MCF 10A (cell line): ENCODE measurements around the gene RASD1. TPM values are rescaled to one million over a fixed set of nuclear protein-coding genes. Genes with fewer than 3 reads are reported as not detected.
"Not testable (repeated sequence)": the region's sequence is repeated elsewhere in the genome, so short reads cannot be mapped to it uniquely, and the experiment has no call there.

Experiments used
- BruUV-seq: library from RNA; stranded (reverse); fragments of 400-500 nt; replicated peaks from 2 replicates; lab custom pipeline; 2021; lab: Mats Ljungman, UMichigan
- CTCF ChIA-PET: fragments of 300-600 bp; sonication (Branson Sonifier 250); formaldehyde crosslinking; extraction: SDS; loops from one replicate; lab custom pipeline; 2021; ENCODE audit warnings: antibody characterized with exemption, inconsistent platforms; lab: Yijun Ruan, JAX
- POLR2A ChIA-PET: fragments of 300-600, 350-650 bp; sonication (Branson Sonifier 250); formaldehyde crosslinking; extraction: SDS; loops from one replicate; lab custom pipeline; 2020; ENCODE audit warnings: antibody characterized with exemption, inconsistent platforms; lab: Yijun Ruan, JAX
- DNase-seq: peaks from one replicate; pipeline ENCODE4 v3.0.0-alpha.2; 2018; ENCODE audit not compliant: unreplicated experiment
- H3K27ac Mint-ChIP-seq: one replicate; pipeline ENCODE4 v1.8.0; 2022; ENCODE audit warnings: mild to moderate bottlenecking, low read depth, mixed read lengths; ENCODE audit not compliant: unreplicated experiment
- H3K27me3 Mint-ChIP-seq: one replicate; pipeline ENCODE4 v1.8.0; 2022; ENCODE audit warnings: mixed read lengths; ENCODE audit not compliant: insufficient read depth, unreplicated experiment
- H3K36me3 Mint-ChIP-seq: one replicate; pipeline ENCODE4 v1.8.0; 2022; ENCODE audit warnings: mild to moderate bottlenecking, moderate library complexity, mixed read lengths; ENCODE audit not compliant: insufficient read depth, unreplicated experiment
- H3K4me1 Mint-ChIP-seq: one replicate; pipeline ENCODE4 v1.8.0; 2022; ENCODE audit warnings: mixed read lengths; ENCODE audit not compliant: insufficient read depth, unreplicated experiment
- H3K4me3 Mint-ChIP-seq: one replicate; pipeline ENCODE4 v1.8.0; 2022; ENCODE audit warnings: mild to moderate bottlenecking, moderate library complexity, mixed read lengths; ENCODE audit not compliant: unreplicated experiment
- H3K9me3 Mint-ChIP-seq: one replicate; pipeline ENCODE4 v1.8.0; 2022; ENCODE audit warnings: mixed read lengths; ENCODE audit not compliant: unreplicated experiment
- intact Hi-C: fragments of 100-400 bp; cut with micrococcal nuclease; formaldehyde crosslinking; loops from 2 replicates; pipeline ENCODE4 v1.14.1; 2022
- total RNA-seq: library from RNA; stranded (reverse); gene quantifications from 2 replicates; pipeline ENCODE4 v1.2.3, GENCODE V29; 2022
- TF ChIP-seq, protein P1 (sequence below): fragments of 200-600 bp; IDR thresholded peaks from one replicate; pipeline ENCODE4 v1.8.0; 2022; ENCODE audit warnings: antibody characterized with exemption, mild to moderate bottlenecking; ENCODE audit not compliant: unreplicated experiment

Gene RASD1
- total RNA-seq, 1 experiment from 2014 or later, result 0.21 TPM

DNA sequence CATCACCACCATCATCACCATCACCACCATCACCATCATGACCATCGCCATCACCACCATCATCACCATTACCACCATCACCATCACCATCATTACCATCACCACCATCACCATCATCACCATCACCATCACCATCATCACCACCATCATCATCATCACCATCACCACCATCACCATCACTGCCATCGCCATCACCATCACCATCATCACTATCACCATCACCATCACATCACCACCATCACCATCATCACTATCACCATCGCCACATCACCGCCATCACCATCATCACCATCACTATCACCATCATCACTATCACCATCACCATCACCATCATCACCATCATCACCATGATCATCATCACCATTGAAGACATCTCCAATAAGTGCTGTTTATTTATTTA is 36.2 kb downstream of the RASD1 start:
- no TSS peak for BruUV-seq
- Mint-ChIP-seq H3K4me3 (no peak overlapping the region), H3K36me3 (no peaks in the 10 kb centered on the region), H3K27me3 (peaks cover 39% of the 10 kb centered on the region), H3K4me1 (no peaks in the 10 kb centered on the region), H3K9me3 (peaks cover 9% of the 10 kb centered on the region), H3K27ac (no peak overlapping the region)
- intact Hi-C loops, result no loop called here
- ChIA-PET CTCF (no interaction called here), POLR2A (no interaction called here)
- DNase-seq, result no peak
- TF ChIP-seq, protein P1, sequence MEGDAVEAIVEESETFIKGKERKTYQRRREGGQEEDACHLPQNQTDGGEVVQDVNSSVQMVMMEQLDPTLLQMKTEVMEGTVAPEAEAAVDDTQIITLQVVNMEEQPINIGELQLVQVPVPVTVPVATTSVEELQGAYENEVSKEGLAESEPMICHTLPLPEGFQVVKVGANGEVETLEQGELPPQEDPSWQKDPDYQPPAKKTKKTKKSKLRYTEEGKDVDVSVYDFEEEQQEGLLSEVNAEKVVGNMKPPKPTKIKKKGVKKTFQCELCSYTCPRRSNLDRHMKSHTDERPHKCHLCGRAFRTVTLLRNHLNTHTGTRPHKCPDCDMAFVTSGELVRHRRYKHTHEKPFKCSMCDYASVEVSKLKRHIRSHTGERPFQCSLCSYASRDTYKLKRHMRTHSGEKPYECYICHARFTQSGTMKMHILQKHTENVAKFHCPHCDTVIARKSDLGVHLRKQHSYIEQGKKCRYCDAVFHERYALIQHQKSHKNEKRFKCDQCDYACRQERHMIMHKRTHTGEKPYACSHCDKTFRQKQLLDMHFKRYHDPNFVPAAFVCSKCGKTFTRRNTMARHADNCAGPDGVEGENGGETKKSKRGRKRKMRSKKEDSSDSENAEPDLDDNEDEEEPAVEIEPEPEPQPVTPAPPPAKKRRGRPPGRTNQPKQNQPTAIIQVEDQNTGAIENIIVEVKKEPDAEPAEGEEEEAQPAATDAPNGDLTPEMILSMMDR, result no peak

DNA sequence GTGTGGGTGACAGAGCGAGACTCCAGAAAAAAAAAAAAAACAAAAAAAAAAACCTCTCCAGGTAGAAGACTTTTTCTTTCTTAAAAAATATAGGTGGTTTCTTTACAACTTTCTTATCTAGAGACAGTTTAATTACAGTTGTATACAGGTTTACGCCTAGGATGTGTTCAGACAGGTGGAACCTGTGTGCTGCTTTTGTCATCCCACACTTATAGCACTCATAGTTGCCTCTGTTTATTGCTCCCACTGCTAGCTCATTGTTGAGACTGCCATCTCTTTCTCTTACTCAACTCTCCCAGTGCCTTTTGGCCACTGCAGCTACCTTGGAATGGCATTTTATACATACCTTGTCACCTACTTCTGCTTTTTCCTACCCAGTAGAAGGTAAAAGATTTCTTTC is 38.5 kb downstream of the RASD1 start:
- TF ChIP-seq, protein P1, result no peak
- CTCF ChIA-PET, result no interaction called here

DNA sequence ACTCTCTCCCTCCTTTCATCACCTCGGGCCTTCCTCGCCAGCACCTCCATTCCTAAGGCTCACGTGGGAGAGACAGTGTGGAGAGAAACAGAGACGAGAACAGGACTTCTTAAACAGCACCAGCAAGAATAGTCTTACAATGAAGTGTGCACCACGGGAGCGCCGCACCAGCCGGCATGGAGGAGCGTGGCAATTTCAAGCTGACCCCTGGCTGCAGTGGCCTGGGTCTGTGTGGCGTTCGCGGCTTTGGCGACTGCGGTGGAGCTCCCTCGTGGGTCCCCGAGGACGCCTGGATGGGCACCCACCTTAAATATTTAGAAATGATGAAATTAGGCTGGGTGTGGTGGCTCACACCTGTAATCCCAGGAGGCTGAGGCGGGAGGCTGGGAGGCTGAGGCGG is 39.9 kb downstream of the RASD1 start:
- intact Hi-C loops, result no loop called here
- DNase-seq, result no peak
- Mint-ChIP-seq H3K27me3 (peaks cover 26% of the 10 kb centered on the region), H3K27ac (no peak overlapping the region), H3K4me3 (no peak overlapping the region), H3K36me3 (no peaks in the 10 kb centered on the region), H3K9me3 (peaks cover 9% of the 10 kb centered on the region), H3K4me1 (no peaks in the 10 kb centered on the region)
- TF ChIP-seq, protein P1, result no peak
- no TSS peak for BruUV-seq
- CTCF ChIA-PET, result interaction anchor here (0.9 kb wide), 1 partner anchor 12 kb away, joined by 3 read pairs; no protein-coding TSS in a partner anchor
- POLR2A ChIA-PET, result no interaction called here

More for the DNA sequence above, 38.5 kb downstream of the RASD1 start:
- POLR2A ChIA-PET, result interaction anchor here (1.1 kb wide), 1 partner anchor 123 kb away, joined by 3 read pairs; no protein-coding TSS in a partner anchor
- Mint-ChIP-seq H3K9me3 (peaks cover 9% of the 10 kb centered on the region), H3K4me1 (no peaks in the 10 kb centered on the region), H3K4me3 (no peak overlapping the region), H3K36me3 (no peaks in the 10 kb centered on the region), H3K27me3 (peaks cover 26% of the 10 kb centered on the region), H3K27ac (no peak overlapping the region)
- no TSS peak for BruUV-seq
- DNase-seq, result no peak
- intact Hi-C loops, result no loop called here

DNA sequence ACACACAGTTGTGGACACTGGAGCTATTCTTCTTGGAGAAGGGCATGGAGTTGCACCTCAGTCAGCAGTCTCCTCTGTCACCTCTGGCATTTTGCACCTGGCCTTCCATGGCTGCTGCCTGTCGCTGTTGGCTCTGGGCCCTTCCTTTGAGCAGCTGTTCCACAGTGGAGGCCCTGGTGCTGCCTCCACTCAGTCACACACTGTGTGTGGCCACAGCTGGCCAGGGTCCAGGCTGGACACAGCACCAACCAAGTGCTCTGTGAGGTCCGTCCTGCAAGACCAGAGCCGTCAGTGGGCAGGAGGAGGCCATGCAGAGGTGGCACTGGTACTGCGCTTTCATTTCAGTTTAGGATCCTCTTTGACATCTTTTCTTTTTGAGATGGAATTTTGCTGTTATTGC is 41.0 kb downstream of the RASD1 start:
- ChIA-PET CTCF (interaction anchor here (1.2 kb wide), 1 partner anchor 186 kb away, joined by 3 read pairs; no protein-coding TSS in a partner anchor), POLR2A (no interaction called here)
- H3K27ac Mint-ChIP-seq, result no peak overlapping the region
- no peak for DNase-seq
- BruUV-seq, result no TSS peak
- TF ChIP-seq, protein P1, result no peak
- H3K4me3 Mint-ChIP-seq, result no peak overlapping the region
- intact Hi-C loops, result no loop called here
- H3K9me3 Mint-ChIP-seq, result peaks cover 5% of the 10 kb centered on the region
- no peaks in the 10 kb centered on the region for H3K4me1 Mint-ChIP-seq
- peaks cover 26% of the 10 kb centered on the region for H3K27me3 Mint-ChIP-seq
- H3K36me3 Mint-ChIP-seq, result no peaks in the 10 kb centered on the region

DNA sequence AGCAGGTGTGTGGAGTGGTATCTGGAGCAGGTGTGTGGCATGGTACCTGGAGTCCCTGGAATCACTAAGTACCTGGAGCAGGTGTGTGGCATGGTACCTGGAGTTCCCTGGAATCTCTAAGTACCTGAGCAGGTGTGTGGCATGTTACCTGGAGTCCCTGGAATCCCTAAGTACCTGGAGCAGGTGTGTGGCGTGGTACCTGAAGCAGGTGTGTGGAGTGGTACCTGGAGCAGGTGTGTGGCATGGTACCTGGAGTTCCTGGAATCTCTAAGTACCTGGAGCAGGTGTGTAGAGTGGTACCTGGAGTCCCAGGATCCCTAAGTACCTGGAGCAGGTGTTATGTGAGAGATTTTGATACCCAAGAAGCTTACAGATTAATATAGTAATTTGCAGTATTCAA is 41.5 kb downstream of the RASD1 start:
- H3K27me3 Mint-ChIP-seq, result peaks cover 26% of the 10 kb centered on the region
- intact Hi-C loops, H3K4me1 Mint-ChIP-seq, BruUV-seq, H3K36me3 Mint-ChIP-seq, POLR2A ChIA-PET, H3K4me3 Mint-ChIP-seq, H3K9me3 Mint-ChIP-seq, DNase-seq, H3K27ac Mint-ChIP-seq: not testable (repeated sequence)
- CTCF ChIA-PET, result interaction anchor here (1.2 kb wide), 1 partner anchor 186 kb away, joined by 3 read pairs; no protein-coding TSS in a partner anchor
